Gastroesophageal sphincter (tissue), 3 donors: ENCODE measurements around the gene SMTN.

Experiments used
- CTCF ChIP-seq, 4 experiments: fragments of 200-600 bp in 2 of 4; fragments of 450-650 bp in 2 of 4; sonication (generic) in 1 of 4; IDR thresholded peaks; one replicate each; pipeline ENCODE4 v1.5.1; 2017 to 2019; ENCODE audit warnings: antibody characterized with exemption in 4 of 4, mild to moderate bottlenecking in 2 of 4, moderate library complexity in 2 of 4
- EP300 ChIP-seq: sonication (generic); formaldehyde crosslinking; IDR thresholded peaks from one replicate; pipeline ENCODE4 v1.6.1; 2017; ENCODE audit warnings: antibody characterized with exemption, mild to moderate bottlenecking
- POLR2A ChIP-seq, 2 donors: fragments of 450-650 bp; IDR thresholded peaks; one replicate each; pipeline ENCODE4 v1.6.1; 2017; ENCODE audit warnings: antibody characterized with exemption in 2 of 2, mild to moderate bottlenecking in 2 of 2, moderate library complexity in 1 of 2
- POLR2AphosphoS5 ChIP-seq: sonication (generic); formaldehyde crosslinking; IDR thresholded peaks from one replicate; pipeline ENCODE4 v1.6.1; 2017; ENCODE audit warnings: antibody characterized with exemption

GRCh38 chr22:31085493-31085824, 4.3 kb downstream of the SMTN start:
- TF ChIP-seq CTCF (IDR thresholded peaks at IDR 0.05) (no peak), EP300 (no peak), POLR2A (IDR thresholded peaks at IDR 0.05) (no peak), POLR2AphosphoS5 (no peak)
